ENCODE results near the gene EPS8L3. TPM values are rescaled to one million over a fixed set of nuclear protein-coding genes. Genes with fewer than 3 reads are reported as not detected.
A peak's percentile ranks its signal among the peaks of the same experiment; 100 is the strongest.

The EPS8L3 gene
- total RNA-seq, 4 donors from 2014 or later, result not detected

DNA sequence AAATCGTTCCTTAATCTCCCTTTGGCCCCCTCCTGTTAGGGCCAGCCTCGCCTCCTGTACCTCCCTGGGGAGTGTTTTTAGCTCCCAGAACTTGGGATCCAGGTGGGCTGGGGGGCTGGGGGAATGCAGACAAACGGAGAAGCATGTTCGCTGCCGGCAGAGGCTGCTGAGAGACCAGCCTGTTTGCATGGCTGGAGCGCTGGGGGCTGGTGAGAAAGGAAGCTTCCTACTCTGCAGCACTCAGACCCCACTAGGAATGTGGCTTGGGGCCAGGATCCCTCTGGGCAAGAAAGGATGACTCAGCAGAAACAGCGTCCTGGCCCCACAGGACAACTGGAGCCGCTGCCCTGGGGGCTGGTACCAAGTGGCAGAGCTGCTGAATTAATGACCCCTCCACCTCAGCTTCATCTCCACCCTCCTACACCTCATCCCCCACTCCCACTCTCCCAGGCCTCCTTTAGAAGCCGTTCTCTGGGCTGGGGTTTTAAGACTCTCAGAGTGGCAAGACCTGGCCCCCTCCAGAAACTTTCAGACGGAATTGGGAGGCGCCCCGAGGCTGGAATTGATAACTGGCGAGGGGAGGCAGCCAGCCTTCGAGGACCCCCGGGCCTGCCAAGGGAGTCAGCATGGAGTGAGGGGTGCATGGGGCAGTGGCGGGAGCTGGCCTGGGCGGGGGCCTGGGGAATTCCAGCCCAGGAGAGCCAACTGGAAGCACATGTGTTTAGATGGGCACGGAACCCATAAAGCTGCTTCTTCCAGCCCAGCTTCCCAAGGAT, 28.5 kb upstream of the EPS8L3 start:
- peaks cover 50% of the 10 kb centered on the region for H3K4me1 ChIP-seq
- H3K27me3 ChIP-seq, result no peaks in the 10 kb centered on the region
- H3K4me3 ChIP-seq, result no peak overlapping the region
- DNase-seq (ENCODE audit: low spot score in 2 of 2), result peak; percentile 68 to 77
- no peaks in the 10 kb centered on the region for H3K9me3 ChIP-seq
- 47% methylated on average over 9 of the region's 18 CpGs for WGBS
- no peaks in the 10 kb centered on the region for H3K36me3 ChIP-seq
- no peak overlapping the region for H3K27ac ChIP-seq
- TF ChIP-seq POLR2A (IDR thresholded peaks at IDR 0.05), result no peak
- TF ChIP-seq POLR2AphosphoS5 (IDR thresholded peaks at IDR 0.05), result no peak
- TF ChIP-seq, protein P1, sequence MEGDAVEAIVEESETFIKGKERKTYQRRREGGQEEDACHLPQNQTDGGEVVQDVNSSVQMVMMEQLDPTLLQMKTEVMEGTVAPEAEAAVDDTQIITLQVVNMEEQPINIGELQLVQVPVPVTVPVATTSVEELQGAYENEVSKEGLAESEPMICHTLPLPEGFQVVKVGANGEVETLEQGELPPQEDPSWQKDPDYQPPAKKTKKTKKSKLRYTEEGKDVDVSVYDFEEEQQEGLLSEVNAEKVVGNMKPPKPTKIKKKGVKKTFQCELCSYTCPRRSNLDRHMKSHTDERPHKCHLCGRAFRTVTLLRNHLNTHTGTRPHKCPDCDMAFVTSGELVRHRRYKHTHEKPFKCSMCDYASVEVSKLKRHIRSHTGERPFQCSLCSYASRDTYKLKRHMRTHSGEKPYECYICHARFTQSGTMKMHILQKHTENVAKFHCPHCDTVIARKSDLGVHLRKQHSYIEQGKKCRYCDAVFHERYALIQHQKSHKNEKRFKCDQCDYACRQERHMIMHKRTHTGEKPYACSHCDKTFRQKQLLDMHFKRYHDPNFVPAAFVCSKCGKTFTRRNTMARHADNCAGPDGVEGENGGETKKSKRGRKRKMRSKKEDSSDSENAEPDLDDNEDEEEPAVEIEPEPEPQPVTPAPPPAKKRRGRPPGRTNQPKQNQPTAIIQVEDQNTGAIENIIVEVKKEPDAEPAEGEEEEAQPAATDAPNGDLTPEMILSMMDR (IDR thresholded peaks at IDR 0.05), result no peak
- no peak for TF ChIP-seq EP300 (IDR thresholded peaks at IDR 0.05)

DNA sequence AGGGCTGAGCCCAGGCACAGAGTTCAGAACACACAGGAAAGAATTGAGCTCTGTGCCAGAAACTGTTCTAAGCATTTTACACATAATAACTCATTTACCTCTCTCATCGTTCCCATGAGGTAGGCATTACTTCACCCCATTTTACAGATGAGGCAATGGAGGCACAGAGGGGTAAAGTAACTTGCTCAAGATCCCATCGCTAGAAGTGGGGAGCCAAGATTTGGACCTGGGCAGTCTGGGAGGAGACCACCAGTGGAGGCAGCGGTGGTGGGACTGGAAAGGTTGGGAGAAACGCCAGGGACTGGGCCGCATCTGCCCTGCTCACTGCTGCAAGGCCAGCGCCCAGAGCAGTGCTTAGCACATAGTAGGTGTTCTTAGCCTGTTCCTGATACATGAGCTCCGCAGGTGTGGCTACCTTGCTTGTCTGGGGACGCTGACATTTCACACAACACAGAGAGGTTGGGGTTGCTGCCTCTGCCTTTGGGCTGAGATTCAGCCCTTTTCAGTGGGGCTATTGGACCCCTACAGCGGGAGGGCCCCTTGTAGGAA, 27.8 kb upstream of the EPS8L3 start:
- TF ChIP-seq POLR2A (IDR thresholded peaks at IDR 0.05), result no peak
- TF ChIP-seq EP300 (IDR thresholded peaks at IDR 0.05), result no peak
- TF ChIP-seq, protein P1 (IDR thresholded peaks at IDR 0.05), result no peak
- TF ChIP-seq POLR2AphosphoS5 (IDR thresholded peaks at IDR 0.05), result no peak

GRCh38 chr1:109790735-109791494, 27.2 kb upstream of the EPS8L3 start:
- peak overlapping the region; percentile 37 for H3K27ac ChIP-seq
- H3K4me1 ChIP-seq, result peaks cover 49% of the 10 kb centered on the region
- H3K27me3 ChIP-seq, result no peaks in the 10 kb centered on the region
- no peaks in the 10 kb centered on the region for H3K36me3 ChIP-seq
- no peak overlapping the region for H3K4me3 ChIP-seq
- TF ChIP-seq EP300 (IDR thresholded peaks at IDR 0.05), result no peak
- TF ChIP-seq POLR2A (IDR thresholded peaks at IDR 0.05), result no peak
- TF ChIP-seq, protein P1 (IDR thresholded peaks at IDR 0.05), result peak; percentile 2 to 34
- no peak for TF ChIP-seq POLR2AphosphoS5 (IDR thresholded peaks at IDR 0.05)
- peak; percentile 72 to 78 for DNase-seq (ENCODE audit: low spot score in 2 of 2)
- H3K9me3 ChIP-seq, result no peaks in the 10 kb centered on the region
- WGBS, result 83% methylated on average over 10 of the region's 12 CpGs

More for the DNA sequence above, 27.8 kb upstream of the EPS8L3 start:
- H3K36me3 ChIP-seq, result no peaks in the 10 kb centered on the region
- peak; percentile 40 to 42 for DNase-seq (ENCODE audit: low spot score in 2 of 2)
- 83% methylated on average over 5 of the region's 9 CpGs for WGBS
- no peak overlapping the region for H3K4me3 ChIP-seq
- peaks cover 47% of the 10 kb centered on the region for H3K4me1 ChIP-seq
- no peaks in the 10 kb centered on the region for H3K27me3 ChIP-seq
- no peaks in the 10 kb centered on the region for H3K9me3 ChIP-seq
- no peak overlapping the region for H3K27ac ChIP-seq

GRCh38 chr1:109790329-109790728, 26.6 kb upstream of the EPS8L3 start:
- TF ChIP-seq POLR2AphosphoS5 (IDR thresholded peaks at IDR 0.05), result no peak
- no peak for TF ChIP-seq POLR2A (IDR thresholded peaks at IDR 0.05)
- no peak for TF ChIP-seq EP300 (IDR thresholded peaks at IDR 0.05)
- TF ChIP-seq, protein P1 (IDR thresholded peaks at IDR 0.05), result no peak
- no peak overlapping the region for H3K4me3 ChIP-seq
- H3K4me1 ChIP-seq, result peaks cover 49% of the 10 kb centered on the region
- 100% methylated on average over 1 of the region's 2 CpGs for WGBS
- DNase-seq (ENCODE audit: low spot score in 2 of 2), result no peak
- H3K27ac ChIP-seq, result no peak overlapping the region
- H3K27me3 ChIP-seq, result no peaks in the 10 kb centered on the region
- no peaks in the 10 kb centered on the region for H3K36me3 ChIP-seq
- no peaks in the 10 kb centered on the region for H3K9me3 ChIP-seq

Data from suprapubic skin (tissue), 4 donors.